G401 (cell line): Measurements from ENCODE around the gene VPS9D1. TPM values are rescaled to one million over a fixed set of nuclear protein-coding genes. Genes with fewer than 3 reads are reported as not detected.
"Not testable (repeated sequence)": the region's sequence is repeated elsewhere in the genome, so short reads cannot be mapped to it uniquely, and the experiment has no call there.

Experiments
- DNase-seq: peaks from one replicate; pipeline ENCODE4 v3.0.0-alpha.2; 2015; ENCODE audit warnings: low spot score
- in situ Hi-C: cut with HindIII; loops from 2 replicates; pipeline ENCODE4 v1.10.0; 2016; ENCODE audit warnings: low sequenced_read_pairs, mixed read lengths
- total RNA-seq: library from RNA; depleted of rRNA; stranded (reverse); fragments of >200 nt; shearing (Covaris generic); gene quantifications from 2 replicates; pipeline ENCODE4 v1.2.3, GENCODE V29; 2014

The VPS9D1 gene
- total RNA-seq, 1 experiment from 2014 or later, result 7.6 TPM

GRCh38 chr16:89712274-89712781 is 8.4 kb downstream of the VPS9D1 start:
- in situ Hi-C loops, result no loop called here
- no peak for DNase-seq

GRCh38 chr16:89711601-89712273 is 9.0 kb downstream of the VPS9D1 start:
- in situ Hi-C loops, result no loop called here
- DNase-seq, result no peak

- in situ Hi-C loops, result no loop called here
- no peak for DNase-seq
Measured at GRCh38 chr16:89710709-89711564, 9.8 kb downstream of the VPS9D1 start.

GRCh38 chr16:89709716-89710432 is 10.8 kb downstream of the VPS9D1 start:
- in situ Hi-C loops, result no loop called here
- DNase-seq, result no peak

- no peak for DNase-seq
- in situ Hi-C loops, result no loop called here
Measured at GRCh38 chr16:89709166-89709565, 11.5 kb downstream of the VPS9D1 start.

GRCh38 chr16:89708481-89708931 is 12.2 kb downstream of the VPS9D1 start:
- no peak for DNase-seq
- in situ Hi-C loops, result no loop called here

GRCh38 chr16:89707695-89708094 is 13.0 kb downstream of the VPS9D1 start:
- DNase-seq, result no peak
- in situ Hi-C loops, result no loop called here

GRCh38 chr16:89706518-89707260 is 14.0 kb downstream of the VPS9D1 start:
- no peak for DNase-seq
- in situ Hi-C loops, result no loop called here

GRCh38 chr16:89705006-89705405 is 15.7 kb downstream of the VPS9D1 start:
- in situ Hi-C loops, result no loop called here
- no peak for DNase-seq

- DNase-seq, result no peak
Measured at GRCh38 chr16:89704281-89704680, 16.4 kb downstream of the VPS9D1 start.

GRCh38 chr16:89701425-89702406 is 19.0 kb downstream of the VPS9D1 start, which contains the start of gene SPATA2L:
Gene SPATA2L, minus strand, starts transcription at chr16:89701705. Its CDS starts 473 bp downstream, at chr16:89701232.
- in situ Hi-C loops, result no loop called here

More at GRCh38 chr16:89704281-89704680, 16.4 kb downstream of the VPS9D1 start:
- in situ Hi-C loops, result no loop called here

GRCh38 chr16:89700649-89701424 is 19.9 kb downstream of the VPS9D1 start:
- in situ Hi-C loops, result no loop called here
- DNase-seq, result no peak

More at GRCh38 chr16:89701425-89702406, 19.0 kb downstream of the VPS9D1 start, which contains the start of gene SPATA2L:
- peak; percentile 96 for DNase-seq

- in situ Hi-C loops, result no loop called here
- peak; percentile 99 for DNase-seq
Measured at GRCh38 chr16:89700100-89700648, 20.5 kb downstream of the VPS9D1 start.

- in situ Hi-C loops, DNase-seq: not testable (repeated sequence)
Measured at GRCh38 chr16:89699629-89700099, 21.0 kb downstream of the VPS9D1 start.

GRCh38 chr16:89698717-89699116 is 22.0 kb downstream of the VPS9D1 start:
- in situ Hi-C loops, DNase-seq: not testable (repeated sequence)

- DNase-seq, result no peak
- in situ Hi-C loops, result no loop called here
Measured at GRCh38 chr16:89697616-89698331, 22.9 kb downstream of the VPS9D1 start.
